B cell (primary cell): ENCODE data around the gene FLT1.

Experiments used
- EZH2 ChIP-seq: IDR thresholded peaks from 2 replicates; pipeline ENCODE4 v1.6.1; 2012; ENCODE audit warnings: borderline replicate concordance, low read depth, mild to moderate bottlenecking, moderate library complexity, low read length; ENCODE audit not compliant: insufficient read depth, poor library complexity, severe bottlenecking
- TF ChIP-seq, protein P1 (sequence below): fragments of 200-600 bp; IDR thresholded peaks from one replicate; pipeline ENCODE4 v1.8.0; 2022; ENCODE audit warnings: antibody characterized with exemption, mild to moderate bottlenecking

DNA sequence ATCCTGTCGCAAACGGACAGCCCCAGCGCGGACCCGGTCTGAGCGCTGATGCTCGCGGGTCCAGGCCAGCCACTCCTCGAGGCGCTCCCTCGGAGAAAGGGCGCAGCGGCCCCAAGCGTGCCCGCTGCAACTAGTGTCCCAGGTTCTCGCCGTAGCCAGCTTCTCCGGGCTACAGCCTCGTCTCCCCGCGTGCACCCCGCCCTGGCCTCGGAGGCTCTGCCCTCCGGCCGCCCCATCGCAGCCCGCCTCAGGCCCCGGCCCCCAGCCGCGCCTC lies 487 bp downstream of the FLT1 start:
- TF ChIP-seq, protein P1, sequence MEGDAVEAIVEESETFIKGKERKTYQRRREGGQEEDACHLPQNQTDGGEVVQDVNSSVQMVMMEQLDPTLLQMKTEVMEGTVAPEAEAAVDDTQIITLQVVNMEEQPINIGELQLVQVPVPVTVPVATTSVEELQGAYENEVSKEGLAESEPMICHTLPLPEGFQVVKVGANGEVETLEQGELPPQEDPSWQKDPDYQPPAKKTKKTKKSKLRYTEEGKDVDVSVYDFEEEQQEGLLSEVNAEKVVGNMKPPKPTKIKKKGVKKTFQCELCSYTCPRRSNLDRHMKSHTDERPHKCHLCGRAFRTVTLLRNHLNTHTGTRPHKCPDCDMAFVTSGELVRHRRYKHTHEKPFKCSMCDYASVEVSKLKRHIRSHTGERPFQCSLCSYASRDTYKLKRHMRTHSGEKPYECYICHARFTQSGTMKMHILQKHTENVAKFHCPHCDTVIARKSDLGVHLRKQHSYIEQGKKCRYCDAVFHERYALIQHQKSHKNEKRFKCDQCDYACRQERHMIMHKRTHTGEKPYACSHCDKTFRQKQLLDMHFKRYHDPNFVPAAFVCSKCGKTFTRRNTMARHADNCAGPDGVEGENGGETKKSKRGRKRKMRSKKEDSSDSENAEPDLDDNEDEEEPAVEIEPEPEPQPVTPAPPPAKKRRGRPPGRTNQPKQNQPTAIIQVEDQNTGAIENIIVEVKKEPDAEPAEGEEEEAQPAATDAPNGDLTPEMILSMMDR = no peak
- TF ChIP-seq EZH2 = no peak
